ENCODE data around the gene GMNN. TPM values are rescaled to one million over a fixed set of nuclear protein-coding genes. Genes with fewer than 3 reads are reported as not detected.

The GMNN gene
- total and polyA plus RNA-seq, 2 donors (not counting 1 experiment from before 2014, with no cell fraction given): 3.8 to 7.3 TPM

DNA sequence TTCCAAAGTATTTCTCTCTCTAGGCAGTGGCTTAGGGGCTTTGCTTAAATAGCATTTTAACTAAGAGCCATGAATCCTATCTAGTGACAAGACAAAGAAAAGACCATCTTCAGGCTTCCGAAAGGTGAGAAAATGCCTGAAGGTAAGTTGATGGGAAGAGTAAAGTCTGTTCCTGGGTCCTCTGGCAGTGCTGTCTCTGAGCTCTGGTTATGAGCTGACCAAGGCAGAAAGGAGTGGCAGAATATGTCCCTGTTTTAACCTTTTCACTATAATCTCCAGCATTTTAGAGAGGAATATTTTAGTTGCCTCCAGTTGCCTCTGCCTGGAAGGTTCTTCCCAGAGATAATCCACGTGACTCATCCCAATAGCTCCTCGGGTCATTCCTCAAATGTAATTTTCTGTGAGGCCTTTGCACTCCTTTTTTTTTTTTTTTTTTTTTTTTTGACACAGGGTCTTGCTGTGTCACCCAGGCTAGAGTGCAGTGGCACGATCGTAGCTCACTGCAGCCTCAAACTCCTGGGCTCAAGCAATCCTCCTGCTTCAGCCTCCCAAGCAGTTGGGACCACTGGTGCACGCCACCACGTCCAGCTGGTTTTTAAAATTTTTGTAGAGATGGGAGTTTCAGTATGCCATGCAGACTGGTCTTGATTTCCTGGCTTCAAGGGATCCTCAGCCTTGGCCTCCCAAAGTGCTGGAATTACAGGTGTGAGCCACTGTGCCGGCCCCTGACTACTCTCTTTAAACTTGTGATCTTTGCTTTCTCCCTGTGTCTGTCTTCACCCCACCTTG is 27.7 kb downstream of the GMNN start:
- peak overlapping the region; percentile 37 for H3K27ac Mint-ChIP-seq
- Histone ChIP-seq H3K27me3 (replicated peaks in 1 of 4; ENCODE audit: control extremely low read depth in 1 of 4, control insufficient read depth in 3 of 4, insufficient read depth in 4 of 4, low read length in 3 of 4) (no peaks in the 10 kb centered on the region), H3K4me2 (replicated peaks; ENCODE audit: low read depth, low read length, poor library complexity, severe bottlenecking) (no peak overlapping the region), H3K4me1 (ENCODE audit: control insufficient read depth in 2 of 2, insufficient read depth in 2 of 2, low read length in 2 of 2) (no peaks in the 10 kb centered on the region), H3K36me3 (replicated peaks in 1 of 2; ENCODE audit: control extremely low read depth in 1 of 2, control insufficient read depth in 1 of 2, extremely low read depth in 1 of 2, insufficient read depth in 2 of 2, low read length in 1 of 2) (peaks cover 12 to 51% of the 10 kb centered on the region in 2 experiments), H3K9ac (ENCODE audit: low read length) (no peak overlapping the region), H3K4me3 (ENCODE audit: control extremely low read depth in 1 of 5, extremely low read depth in 1 of 5, insufficient read depth in 1 of 5, low read depth in 2 of 5, low read length in 4 of 5) (no peak overlapping the region), H2AFZ (ENCODE audit: insufficient read depth, low read depth, low read length, poor library complexity, severe bottlenecking) (no peak overlapping the region), H3K27ac (ENCODE audit: low read length in 2 of 2) (no peak overlapping the region), H3K9me3 (ENCODE audit: control extremely low read depth in 1 of 3, control insufficient read depth in 2 of 3, insufficient read depth in 1 of 3, low read length in 2 of 3) (no peaks in the 10 kb centered on the region), H3K79me2 (ENCODE audit: control insufficient read depth, insufficient read depth, low read length) (no peaks in the 10 kb centered on the region), H4K20me1 (ENCODE audit: control insufficient read depth, insufficient read depth, low read length, poor library complexity, severe bottlenecking) (peaks cover 22% of the 10 kb centered on the region)
- 97% methylated on average over 4 of the region's 8 CpGs for WGBS (ENCODE audit: insufficient coverage)
- DNase-seq: no peak
- TF ChIP-seq CTCF (IDR thresholded peaks at IDR 0.05): no peak
- no peak for TF ChIP-seq EZH2 (IDR thresholded peaks at IDR 0.05; ENCODE audit: borderline replicate concordance, insufficient read depth, low read depth, low read length, poor library complexity, severe bottlenecking)
- POLR2A ChIA-PET: interaction anchor here (0.6 kb wide), 1 partner anchor 233 kb away, joined by 8 read pairs; no protein-coding TSS in a partner anchor
- H3K27me3 Mint-ChIP-seq: no peaks in the 10 kb centered on the region
- H3K4me3 Mint-ChIP-seq: no peak overlapping the region
- ATAC-seq (ENCODE audit: low read depth): no peak
- intact Hi-C loops (cut with micrococcal nuclease): no loop called here
- no peaks in the 10 kb centered on the region for H3K4me1 Mint-ChIP-seq
- CTCF ChIA-PET: no interaction called here
- no peaks in the 10 kb centered on the region for H3K9me3 Mint-ChIP-seq (ENCODE audit: insufficient read depth)

GRCh38 chr6:24807584-24807983 is 32.8 kb downstream of the GMNN start:
- intact Hi-C loops (cut with micrococcal nuclease): no loop called here
- H3K27me3 Mint-ChIP-seq: no peaks in the 10 kb centered on the region
- TF ChIP-seq CTCF (IDR thresholded peaks at IDR 0.05) (no peak), EZH2 (IDR thresholded peaks at IDR 0.05; ENCODE audit: borderline replicate concordance, insufficient read depth, low read depth, low read length, poor library complexity, severe bottlenecking) (no peak)
- peaks cover 14 to 74% of the 10 kb centered on the region in 2 experiments for H3K36me3 ChIP-seq (replicated peaks in 1 of 2; ENCODE audit: control extremely low read depth in 1 of 2, control insufficient read depth in 1 of 2, extremely low read depth in 1 of 2, insufficient read depth in 2 of 2, low read length in 1 of 2)
- WGBS (ENCODE audit: insufficient coverage): 100% methylated on average over 1 of the region's 3 CpGs
- CTCF ChIA-PET: interaction anchor here (1.0 to 2.1 kb wide), 2 partner anchors 16 to 210 kb away, joined by 3 to 7 read pairs; no protein-coding TSS in a partner anchor
- no peaks in the 10 kb centered on the region for H3K4me1 ChIP-seq (ENCODE audit: control insufficient read depth in 2 of 2, insufficient read depth in 2 of 2, low read length in 2 of 2)
- no peak overlapping the region for H3K27ac Mint-ChIP-seq
- H3K4me3 Mint-ChIP-seq: no peak overlapping the region
- H3K27ac ChIP-seq (ENCODE audit: low read length in 2 of 2): no peak overlapping the region
- ATAC-seq (ENCODE audit: low read depth): no peak
- H3K4me1 Mint-ChIP-seq: no peaks in the 10 kb centered on the region
- DNase-seq: no peak
- H3K4me2 ChIP-seq (replicated peaks; ENCODE audit: low read depth, low read length, poor library complexity, severe bottlenecking): no peak overlapping the region
- H3K9me3 Mint-ChIP-seq (ENCODE audit: insufficient read depth): no peaks in the 10 kb centered on the region
- POLR2A ChIA-PET: no interaction called here
- H3K4me3 ChIP-seq (ENCODE audit: control extremely low read depth in 1 of 5, extremely low read depth in 1 of 5, insufficient read depth in 1 of 5, low read depth in 2 of 5, low read length in 4 of 5): no peak overlapping the region
- no peak overlapping the region for H3K9ac ChIP-seq (ENCODE audit: low read length)
- no peaks in the 10 kb centered on the region for H3K9me3 ChIP-seq (ENCODE audit: control extremely low read depth in 1 of 3, control insufficient read depth in 2 of 3, insufficient read depth in 1 of 3, low read length in 2 of 3)
- H3K27me3 ChIP-seq (replicated peaks in 1 of 4; ENCODE audit: control extremely low read depth in 1 of 4, control insufficient read depth in 3 of 4, insufficient read depth in 4 of 4, low read length in 3 of 4): no peaks in the 10 kb centered on the region
- H3K79me2 ChIP-seq (ENCODE audit: control insufficient read depth, insufficient read depth, low read length): no peaks in the 10 kb centered on the region
- H2AFZ ChIP-seq (ENCODE audit: insufficient read depth, low read depth, low read length, poor library complexity, severe bottlenecking): no peak overlapping the region
- peaks cover 38% of the 10 kb centered on the region for H4K20me1 ChIP-seq (ENCODE audit: control insufficient read depth, insufficient read depth, low read length, poor library complexity, severe bottlenecking)
